GM12878 (cell line): ENCODE data around the gene DDRGK1. TPM values are rescaled to one million over a fixed set of nuclear protein-coding genes. Genes with fewer than 3 reads are reported as not detected.
A peak's percentile ranks its signal among the peaks of the same experiment; 100 is the strongest.

Experiments
- ATAC-seq: fragments of 200-7000 bp; cut with Tn5 transposase; 3 replicates; pipeline ENCODE4 v1.9.1; 2020; ENCODE audit warnings: mild to moderate bottlenecking, moderate library complexity
- BruUV-seq: library from RNA; stranded (reverse); fragments of 400-500 nt; replicated peaks from 2 replicates; lab custom pipeline; 2021; lab: Mats Ljungman, UMichigan
- CTCF ChIA-PET: fragments of 300-600 bp; sonication (Branson Sonifier 250); formaldehyde crosslinking; extraction: SDS; loops from one replicate; lab custom pipeline; 2021; ENCODE audit warnings: inconsistent platforms; lab: Yijun Ruan, JAX
- POLR2A ChIA-PET: fragments of 350-600 bp; formaldehyde crosslinking; extraction: SDS; loops from one replicate; lab custom pipeline; 2021; ENCODE audit warnings: inconsistent platforms; lab: Charles Lee
- RAD21 ChIA-PET: fragments of 300-600 bp; sonication (Branson Sonifier 250); formaldehyde crosslinking; loops from one replicate; lab custom pipeline; 2023; ENCODE audit warnings: antibody characterized with exemption; ENCODE audit not compliant: unreplicated experiment; lab: Charles Lee
- SMC1A ChIA-PET: fragments of 300-600 bp; sonication (Branson Sonifier 250); formaldehyde crosslinking; loops from one replicate; lab custom pipeline; 2023; ENCODE audit not compliant: unreplicated experiment, uncharacterized antibody; lab: Charles Lee
- DNase-seq: peaks from one replicate; pipeline ENCODE4 v3.0.0-alpha.2; 2011; ENCODE audit warnings: low read depth, low spot score
- FAIRE-seq: peaks from 3 replicates; lab custom pipeline; 2011; peaks lifted over from hg19 to GRCh38; lab: Jason Lieb, UNC
- H2AFZ ChIP-seq: 2 replicates; pipeline ENCODE4 v1.6.0; 2011; ENCODE audit warnings: low read depth, low read length, control low read depth; ENCODE audit not compliant: control insufficient read depth
- H3K27ac ChIP-seq: 2 replicates; pipeline ENCODE4 v1.5.1; 2011; ENCODE audit warnings: control low read depth; ENCODE audit not compliant: control insufficient read depth, insufficient read depth
- H3K27me3 ChIP-seq, 2 experiments: replicated peaks in 1 of 2; 2 replicates each; pipeline versions ENCODE4 v1.6.0 to v1.6.1; 2011; ENCODE audit warnings: low read length in 1 of 2; ENCODE audit not compliant: control insufficient read depth in 2 of 2, insufficient read depth in 2 of 2
- H3K36me3 ChIP-seq, 2 experiments: 2 replicates each; pipeline ENCODE4 v1.5.1; 2011; ENCODE audit warnings: low read length in 1 of 2; ENCODE audit not compliant: control insufficient read depth in 2 of 2, insufficient read depth in 2 of 2
- H3K4me1 ChIP-seq: 2 replicates; pipeline ENCODE4 v1.6.1; 2011; ENCODE audit warnings: mild to moderate bottlenecking, low read length, moderate library complexity, mixed read lengths; ENCODE audit not compliant: control insufficient read depth, insufficient read depth
- H3K4me2 ChIP-seq: 2 replicates; pipeline ENCODE4 v1.6.0; 2011; ENCODE audit warnings: control low read depth; ENCODE audit not compliant: control insufficient read depth, insufficient read depth
- H3K4me3 ChIP-seq: fragments of 200-600 bp; sonication (generic); 2 replicates; pipeline ENCODE4 v1.5.1; 2016
- H3K79me2 ChIP-seq: 2 replicates; pipeline ENCODE4 v1.6.0; 2011; ENCODE audit warnings: low read length; ENCODE audit not compliant: control insufficient read depth, insufficient read depth
- H3K9ac ChIP-seq: 2 replicates; pipeline ENCODE4 v1.8.0; 2011; ENCODE audit warnings: low read length, control low read depth, mixed read lengths; ENCODE audit not compliant: control insufficient read depth, insufficient read depth
- H3K9me3 ChIP-seq: replicated peaks from 3 replicates; pipeline ENCODE4 v1.5.1; 2011; ENCODE audit warnings: mild to moderate bottlenecking, low read length; ENCODE audit not compliant: control insufficient read depth, insufficient read depth
- H4K20me1 ChIP-seq: 2 replicates; pipeline ENCODE4 v1.6.0; 2011; ENCODE audit not compliant: control insufficient read depth, insufficient read depth
- ETV6 ChIP-seq, 2 experiments: fragments of 450-650 bp in 1 of 2; IDR thresholded peaks in 1 of 2; conservative IDR thresholded peaks in 1 of 2; 2 replicates each; pipeline ENCODE4 v1.6.1; 2014; ENCODE audit warnings: antibody characterized with exemption in 1 of 2, borderline replicate concordance in 1 of 2, low read depth in 1 of 2, mild to moderate bottlenecking in 1 of 2, moderate library complexity in 1 of 2
- GATAD2B ChIP-seq: fragments of 450-650 bp; conservative IDR thresholded peaks from 2 replicates; pipeline ENCODE4 v1.6.1; 2017; ENCODE audit warnings: low read depth, mild to moderate bottlenecking, moderate library complexity
- LARP7 ChIP-seq: fragments of 450-650 bp; IDR thresholded peaks from 2 replicates; pipeline ENCODE4 v1.6.1; 2017; ENCODE audit warnings: mild to moderate bottlenecking
- POLR2A ChIP-seq: IDR thresholded peaks from 2 replicates; pipeline ENCODE4 v1.6.1; 2011; ENCODE audit warnings: low read depth, mild to moderate bottlenecking, low read length
- ZBED1 ChIP-seq: IDR thresholded peaks from 2 replicates; pipeline ENCODE4 v1.6.1; 2016; ENCODE audit warnings: borderline replicate concordance
- WGBS: methylation state at CpG from one replicate; pipeline ENCODE4 v1.1.6; 2016; ENCODE audit warnings: low lambda C conversion rate; ENCODE audit not compliant: insufficient replicate concordance, insufficient coverage; ENCODE audit errors: missing lambda C conversion rate; 5-methylcytosine and 5-hydroxymethylcytosine counted together
- in situ Hi-C: fragments of 300-500 bp; cut with MboI; formaldehyde crosslinking; loops from 9 replicates; pipeline ENCODE4 v1.14.3; 2018; ENCODE audit warnings: mixed read lengths
- intact Hi-C: fragments of 100-400 bp; cut with micrococcal nuclease; formaldehyde crosslinking; loops from one replicate; pipeline ENCODE4 v1.14.2; 2022; ENCODE audit not compliant: unreplicated experiment
- polyA plus RNA-seq, 11 experiments: library from polyadenylated mRNA; depleted of rRNA in 4 of 11; unstranded in 6 of 11; stranded (reverse) in 5 of 11; fragments of >200 nt; fragmentation: Nextera tagmentation in 4 of 11; fragmentation: Illumina TruSeq in 1 of 11; extraction: Ambion mirVana in 4 of 11; extraction: Trizol in 1 of 11; gene quantifications; 1 replicate in 1 of 11; 2 replicates in 10 of 11; pipeline versions ENCODE4 v1.2.1 to v1.2.3, GENCODE V29; 2011 to 2016; ENCODE audit warnings: inconsistent platforms in 2 of 11, missing spikeins in 2 of 11, low read depth in 1 of 11
- total RNA-seq, 4 experiments: library from RNA; depleted of rRNA in 3 of 4; stranded (reverse); fragments of >200 nt in 3 of 4; fragmentation: Illumina TruSeq in 1 of 4; extraction: Trizol in 1 of 4; gene quantifications; 2 replicates each; pipeline versions ENCODE4 v1.2.1 to v1.2.3, GENCODE V29; 2013 to 2021

Gene DDRGK1
- total and polyA plus RNA-seq, 10 of the 15 experiments (the other 5 are each of a cell fraction or from before 2014, with no cell fraction given) = 4.0 to 55.2 (median 39.7) TPM

DNA sequence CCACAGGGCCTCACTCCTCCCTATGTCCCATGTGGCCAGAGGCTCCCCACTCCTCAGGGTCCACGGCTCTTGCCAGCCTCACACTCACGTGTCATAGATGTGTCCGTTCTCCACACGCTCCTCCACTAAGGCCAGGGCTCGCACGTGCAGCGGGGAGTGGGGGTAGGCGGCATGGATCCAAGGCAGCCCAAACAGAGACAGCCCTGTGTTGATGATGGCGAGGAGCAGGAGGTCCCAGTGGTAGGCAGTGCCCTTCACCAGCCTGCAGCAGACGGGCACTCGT lies 24.2 kb upstream of the DDRGK1 start (continued):
- no peak for TF ChIP-seq ETV6 (conservative IDR thresholded peaks at IDR 0.05 in 1 of 2, IDR thresholded peaks at IDR 0.05 in 1 of 2; ENCODE audit: borderline replicate concordance in 1 of 2, low read depth in 1 of 2)

DNA sequence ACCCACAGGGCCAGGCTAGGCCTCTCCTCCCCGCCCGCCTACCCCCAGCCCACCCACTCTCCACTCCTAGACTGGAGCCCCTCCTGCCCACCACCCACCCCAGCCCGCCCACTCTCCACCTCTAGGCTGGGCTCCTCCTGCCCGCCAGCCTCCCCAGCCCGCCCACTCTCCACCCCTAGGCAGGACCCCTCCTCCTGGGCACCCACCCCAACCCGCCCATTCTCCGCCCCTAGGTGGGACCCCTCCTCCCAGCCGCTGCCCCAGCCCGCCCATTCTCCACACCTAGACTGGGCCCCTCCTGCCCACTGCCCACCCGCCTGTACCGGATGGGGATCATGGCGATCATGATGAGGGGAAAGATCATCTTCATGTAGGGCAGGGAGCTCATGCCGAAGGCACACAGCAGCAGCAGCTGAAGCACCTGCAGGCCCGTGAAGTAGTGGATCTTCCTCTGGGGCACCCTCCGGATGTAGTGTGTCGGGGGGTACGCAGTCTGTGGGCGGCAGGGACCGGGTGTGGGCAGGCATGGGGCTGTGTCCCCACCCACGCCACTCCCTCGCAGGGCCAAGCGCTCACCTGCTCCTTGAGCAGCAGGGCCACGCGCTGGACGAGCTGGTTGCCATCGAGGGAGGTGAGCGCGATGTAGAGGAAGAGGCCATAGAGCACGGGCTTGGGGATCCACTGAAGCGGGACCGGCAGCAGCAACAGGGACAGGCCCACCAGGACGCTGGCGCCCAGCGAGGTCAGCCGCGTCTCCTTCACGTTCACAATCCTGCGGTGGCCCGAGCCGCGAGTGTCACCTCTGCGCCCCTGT lies 23.7 kb upstream of the DDRGK1 start:
- Histone ChIP-seq H4K20me1 (no peaks in the 10 kb centered on the region), H3K9ac (no peak overlapping the region), H3K27me3 (no peaks in the 10 kb centered on the region), H3K36me3 (peaks cover 0 to 2% of the 10 kb centered on the region in 2 experiments; a peak in 1 of 4 replicates), H3K79me2 (no peaks in the 10 kb centered on the region), H3K4me3 (no peak overlapping the region), H3K9me3 (no peaks in the 10 kb centered on the region), H3K4me2 (no peak overlapping the region), H3K27ac (no peak overlapping the region), H2AFZ (no peak overlapping the region), H3K4me1 (peaks cover 3% of the 10 kb centered on the region)
- TF ChIP-seq LARP7 = no peak
- TF ChIP-seq POLR2A = peak; percentile 15; the same call in 1 of the 2 replicates
- POLR2A ChIA-PET = no interaction called here
- CTCF ChIA-PET = no interaction called here
- no peak for FAIRE-seq
- RAD21 ChIA-PET = no interaction called here
- SMC1A ChIA-PET = no interaction called here
- intact Hi-C loops (no loop called here), in situ Hi-C loops (no loop called here)
- 83% methylated on average over 35 of the region's 42 CpGs for WGBS
- BruUV-seq = no TSS peak
- no peak for ATAC-seq
- no peak for DNase-seq

DNA sequence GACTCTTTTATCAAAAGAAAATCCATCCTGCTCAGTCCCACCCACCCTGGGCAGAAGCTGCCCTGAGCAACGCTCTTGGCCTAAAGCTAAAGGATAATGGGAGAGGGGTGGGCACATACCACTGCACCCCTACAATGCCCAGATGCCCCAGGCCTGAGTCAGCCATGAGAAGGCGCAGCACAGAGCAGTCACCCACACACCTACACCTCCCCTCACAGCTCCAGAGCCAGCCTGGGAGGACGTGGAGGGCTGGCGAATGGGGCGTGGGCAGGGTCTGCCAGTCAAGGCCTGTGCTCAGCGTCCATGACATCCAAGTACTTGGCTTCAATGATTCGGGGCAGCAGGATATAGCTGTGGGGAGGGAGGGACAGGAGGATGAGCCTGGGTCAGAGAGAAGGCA lies 23.0 kb upstream of the DDRGK1 start:
- 0 out of 2 replicates have a peak, but pooled peaks have one; percentile 26 for TF ChIP-seq POLR2A
- TF ChIP-seq GATAD2B = no peak
- no peak for TF ChIP-seq ZBED1
- H3K4me1 ChIP-seq = peaks cover 10% of the 10 kb centered on the region
- WGBS = 76% methylated on average over 7 of the region's 7 CpGs
- no peak for ATAC-seq
- no TSS peak for BruUV-seq
- CTCF ChIA-PET = no interaction called here
- H2AFZ ChIP-seq = no peak overlapping the region
- H3K79me2 ChIP-seq = no peaks in the 10 kb centered on the region
- no peak overlapping the region for H3K27ac ChIP-seq
- peaks cover 0 to 3% of the 10 kb centered on the region in 2 experiments; a peak in 1 of 4 replicates for H3K36me3 ChIP-seq
- no peak overlapping the region for H3K4me3 ChIP-seq
- SMC1A ChIA-PET = no interaction called here
- RAD21 ChIA-PET = no interaction called here
- no peaks in the 10 kb centered on the region for H4K20me1 ChIP-seq
- no peak overlapping the region for H3K4me2 ChIP-seq
- no peaks in the 10 kb centered on the region for H3K9me3 ChIP-seq
- no peaks in the 10 kb centered on the region for H3K27me3 ChIP-seq
- in situ Hi-C loops (no loop called here), intact Hi-C loops (no loop called here)
- no peak for DNase-seq
- no peak overlapping the region for H3K9ac ChIP-seq
- POLR2A ChIA-PET = no interaction called here
- no peak for FAIRE-seq
